BE2C (cell line): Measurements from ENCODE around the gene SIGLEC12.
"Not testable (repeated sequence)": the region's sequence is repeated elsewhere in the genome, so short reads cannot be mapped to it uniquely, and the experiment has no call there.

ENCODE experiments used
- DNase-seq: peaks from one replicate; pipeline ENCODE4 v3.0.0-alpha.2; 2020
- H3K27me3 ChIP-seq: fragments of 250-450 bp; sonication (Bioruptor Pico); 2 replicates; pipeline ENCODE4 v1.5.1; 2020; ENCODE audit warnings: mild to moderate bottlenecking
- H3K36me3 ChIP-seq: fragments of 250-450 bp; sonication (Bioruptor Pico); 2 replicates; pipeline ENCODE4 v1.5.1; 2020; ENCODE audit warnings: mild to moderate bottlenecking
- H3K4me1 ChIP-seq: fragments of 250-450 bp; sonication (Bioruptor Pico); 2 replicates; pipeline ENCODE4 v1.5.1; 2020
- H3K4me3 ChIP-seq: 2 replicates; pipeline ENCODE4 v1.5.1; 2011; ENCODE audit warnings: low read depth, low read length
- H3K9me3 ChIP-seq: fragments of 250-450 bp; sonication (Bioruptor Pico); 2 replicates; pipeline ENCODE4 v1.5.1; 2020
- CTCF ChIP-seq: IDR thresholded peaks from 2 replicates; pipeline ENCODE4 v1.5.1; 2012; ENCODE audit warnings: mild to moderate bottlenecking, low read depth, low read length

SIGLEC12 gene

GRCh38 chr19:51450730-51451307, 50.8 kb downstream of the SIGLEC12 start:
- Histone ChIP-seq H3K4me3 (no peak overlapping the region), H3K36me3 (no peaks in the 10 kb centered on the region), H3K27me3 (0 out of 2 replicates have a peak, but pooled peaks cover 12% of the 10 kb centered on the region), H3K4me1 (no peaks in the 10 kb centered on the region), H3K9me3 (peaks cover 6% of the 10 kb centered on the region)
- TF ChIP-seq CTCF = no peak
- no peak for DNase-seq

- H3K4me3 ChIP-seq = no peak overlapping the region
- no peak for TF ChIP-seq CTCF
Observed at GRCh38 chr19:51448411-51449016, 53.1 kb downstream of the SIGLEC12 start.

GRCh38 chr19:51448011-51448410, 53.6 kb downstream of the SIGLEC12 start:
- DNase-seq = no peak
- peaks cover 6% of the 10 kb centered on the region for H3K9me3 ChIP-seq
- TF ChIP-seq CTCF = no peak
- H3K4me1 ChIP-seq = no peaks in the 10 kb centered on the region
- no peaks in the 10 kb centered on the region for H3K36me3 ChIP-seq
- peaks cover 12% of the 10 kb centered on the region; the same call in 1 of the 2 replicates for H3K27me3 ChIP-seq
- no peak overlapping the region for H3K4me3 ChIP-seq

More at GRCh38 chr19:51448411-51449016, 53.1 kb downstream of the SIGLEC12 start:
- Histone ChIP-seq H3K36me3 (no peaks in the 10 kb centered on the region), H3K4me1 (no peaks in the 10 kb centered on the region), H3K9me3 (peaks cover 6% of the 10 kb centered on the region), H3K27me3 (peaks cover 12% of the 10 kb centered on the region; the same call in 1 of the 2 replicates)
- DNase-seq = no peak

GRCh38 chr19:51447510-51447909, 54.1 kb downstream of the SIGLEC12 start:
- not testable (repeated sequence) for H3K36me3 ChIP-seq, DNase-seq, H3K4me3 ChIP-seq

GRCh38 chr19:51441410-51442390, 59.9 kb downstream of the SIGLEC12 start:
- Histone ChIP-seq H3K4me1 (no peaks in the 10 kb centered on the region), H3K36me3 (no peaks in the 10 kb centered on the region), H3K27me3 (peaks cover 22% of the 10 kb centered on the region), H3K9me3 (no peaks in the 10 kb centered on the region), H3K4me3 (no peak overlapping the region)
- no peak for TF ChIP-seq CTCF
- DNase-seq = no peak

More at GRCh38 chr19:51447510-51447909, 54.1 kb downstream of the SIGLEC12 start:
- H3K9me3 ChIP-seq, H3K4me1 ChIP-seq: not testable (repeated sequence)
- H3K27me3 ChIP-seq = peaks cover 15% of the 10 kb centered on the region; the same call in 1 of the 2 replicates
